HEK293 (cell line): ENCODE measurements around the gene PSD4.

Experiments
- ZBTB21 ChIP-seq: fragments of 450-650 bp; formaldehyde crosslinking; IDR thresholded peaks from 2 replicates; pipeline ENCODE4 v1.5.1; 2017; ENCODE audit warnings: missing biosample characterization, missing genetic modification characterization
- ZNF10 ChIP-seq: fragments of 450-650 bp; formaldehyde crosslinking; IDR thresholded peaks from 2 replicates; pipeline ENCODE4 v1.5.1; 2017; ENCODE audit warnings: missing biosample characterization, missing genetic modification characterization
- ZNF146 ChIP-seq: fragments of 450-650 bp; formaldehyde crosslinking; IDR thresholded peaks from 2 replicates; pipeline ENCODE4 v1.5.1; 2016; ENCODE audit warnings: missing biosample characterization, missing genetic modification characterization
- ZNF157 ChIP-seq: fragments of 450-650 bp; formaldehyde crosslinking; IDR thresholded peaks from 2 replicates; pipeline ENCODE4 v1.5.1; 2016; ENCODE audit warnings: missing biosample characterization, missing genetic modification characterization
- ZNF16 ChIP-seq: fragments of 450-650 bp; formaldehyde crosslinking; IDR thresholded peaks from 2 replicates; pipeline ENCODE4 v1.5.1; 2016; ENCODE audit warnings: low read depth, missing biosample characterization, missing genetic modification characterization
- ZNF24 ChIP-seq: fragments of 450-650 bp; formaldehyde crosslinking; IDR thresholded peaks from 2 replicates; pipeline ENCODE4 v1.5.1; 2016; ENCODE audit warnings: missing biosample characterization, missing genetic modification characterization
- ZNF416 ChIP-seq: fragments of 450-650 bp; formaldehyde crosslinking; IDR thresholded peaks from 2 replicates; pipeline ENCODE4 v1.5.1; 2016; ENCODE audit warnings: missing biosample characterization, missing genetic modification characterization
- ZNF701 ChIP-seq: fragments of 450-650 bp; formaldehyde crosslinking; IDR thresholded peaks from 2 replicates; pipeline ENCODE4 v1.5.1; 2016; ENCODE audit warnings: missing biosample characterization, missing genetic modification characterization
- ZNF707 ChIP-seq: fragments of 450-650 bp; formaldehyde crosslinking; IDR thresholded peaks from 2 replicates; pipeline ENCODE4 v1.5.1; 2016; ENCODE audit warnings: missing biosample characterization, missing genetic modification characterization
- ZNF747 ChIP-seq: fragments of 450-650 bp; formaldehyde crosslinking; IDR thresholded peaks from 2 replicates; pipeline ENCODE4 v1.5.1; 2016; ENCODE audit warnings: missing biosample characterization, missing genetic modification characterization
- ZSCAN16 ChIP-seq: fragments of 450-650 bp; formaldehyde crosslinking; IDR thresholded peaks from 2 replicates; pipeline ENCODE4 v1.5.1; 2016; ENCODE audit warnings: missing biosample characterization, missing genetic modification characterization
- TF ChIP-seq, protein P1 (sequence below): fragments of 450-650 bp; formaldehyde crosslinking; IDR thresholded peaks from 2 replicates; pipeline ENCODE4 v1.5.1; 2016; ENCODE audit warnings: missing biosample characterization, missing genetic modification characterization
- TF ChIP-seq, protein P2 (sequence below): fragments of 450-650 bp; formaldehyde crosslinking; IDR thresholded peaks from 2 replicates; pipeline ENCODE4 v1.5.1; 2016; ENCODE audit warnings: missing biosample characterization, missing genetic modification characterization
- TF ChIP-seq, protein P3 (sequence below): fragments of 450-650 bp; formaldehyde crosslinking; IDR thresholded peaks from 2 replicates; pipeline ENCODE4 v1.5.1; 2016; ENCODE audit warnings: missing biosample characterization, missing genetic modification characterization, low read depth

DNA sequence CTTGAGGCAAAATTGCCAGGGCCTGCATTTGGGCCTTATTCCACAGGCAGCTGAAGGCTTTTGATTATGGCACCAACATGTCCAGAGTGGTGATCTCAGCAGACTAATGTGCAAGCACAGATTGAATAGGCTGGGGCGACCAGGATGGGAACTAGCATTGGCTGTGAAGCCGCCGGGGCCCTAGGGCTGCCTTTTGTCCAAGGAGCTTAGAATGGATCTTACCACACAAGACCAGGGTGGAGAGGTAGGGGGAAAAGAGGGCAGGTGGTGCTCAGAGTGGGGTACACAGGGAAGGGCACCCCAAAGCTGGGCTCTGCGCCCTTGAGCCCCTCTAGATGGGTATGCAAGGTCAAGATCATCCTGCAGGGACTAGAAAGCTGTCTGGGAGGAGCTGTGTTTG is 23.1 kb downstream of the PSD4 start:
- TF ChIP-seq, protein P1, sequence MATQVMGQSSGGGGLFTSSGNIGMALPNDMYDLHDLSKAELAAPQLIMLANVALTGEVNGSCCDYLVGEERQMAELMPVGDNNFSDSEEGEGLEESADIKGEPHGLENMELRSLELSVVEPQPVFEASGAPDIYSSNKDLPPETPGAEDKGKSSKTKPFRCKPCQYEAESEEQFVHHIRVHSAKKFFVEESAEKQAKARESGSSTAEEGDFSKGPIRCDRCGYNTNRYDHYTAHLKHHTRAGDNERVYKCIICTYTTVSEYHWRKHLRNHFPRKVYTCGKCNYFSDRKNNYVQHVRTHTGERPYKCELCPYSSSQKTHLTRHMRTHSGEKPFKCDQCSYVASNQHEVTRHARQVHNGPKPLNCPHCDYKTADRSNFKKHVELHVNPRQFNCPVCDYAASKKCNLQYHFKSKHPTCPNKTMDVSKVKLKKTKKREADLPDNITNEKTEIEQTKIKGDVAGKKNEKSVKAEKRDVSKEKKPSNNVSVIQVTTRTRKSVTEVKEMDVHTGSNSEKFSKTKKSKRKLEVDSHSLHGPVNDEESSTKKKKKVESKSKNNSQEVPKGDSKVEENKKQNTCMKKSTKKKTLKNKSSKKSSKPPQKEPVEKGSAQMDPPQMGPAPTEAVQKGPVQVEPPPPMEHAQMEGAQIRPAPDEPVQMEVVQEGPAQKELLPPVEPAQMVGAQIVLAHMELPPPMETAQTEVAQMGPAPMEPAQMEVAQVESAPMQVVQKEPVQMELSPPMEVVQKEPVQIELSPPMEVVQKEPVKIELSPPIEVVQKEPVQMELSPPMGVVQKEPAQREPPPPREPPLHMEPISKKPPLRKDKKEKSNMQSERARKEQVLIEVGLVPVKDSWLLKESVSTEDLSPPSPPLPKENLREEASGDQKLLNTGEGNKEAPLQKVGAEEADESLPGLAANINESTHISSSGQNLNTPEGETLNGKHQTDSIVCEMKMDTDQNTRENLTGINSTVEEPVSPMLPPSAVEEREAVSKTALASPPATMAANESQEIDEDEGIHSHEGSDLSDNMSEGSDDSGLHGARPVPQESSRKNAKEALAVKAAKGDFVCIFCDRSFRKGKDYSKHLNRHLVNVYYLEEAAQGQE (tag by site-specific recombination) = no peak
- no peak for TF ChIP-seq ZNF16 (tag by site-specific recombination)
- no peak for TF ChIP-seq ZBTB21 (tag by site-specific recombination)
- TF ChIP-seq ZNF701 (tag by site-specific recombination) = no peak
- TF ChIP-seq, protein P2, sequence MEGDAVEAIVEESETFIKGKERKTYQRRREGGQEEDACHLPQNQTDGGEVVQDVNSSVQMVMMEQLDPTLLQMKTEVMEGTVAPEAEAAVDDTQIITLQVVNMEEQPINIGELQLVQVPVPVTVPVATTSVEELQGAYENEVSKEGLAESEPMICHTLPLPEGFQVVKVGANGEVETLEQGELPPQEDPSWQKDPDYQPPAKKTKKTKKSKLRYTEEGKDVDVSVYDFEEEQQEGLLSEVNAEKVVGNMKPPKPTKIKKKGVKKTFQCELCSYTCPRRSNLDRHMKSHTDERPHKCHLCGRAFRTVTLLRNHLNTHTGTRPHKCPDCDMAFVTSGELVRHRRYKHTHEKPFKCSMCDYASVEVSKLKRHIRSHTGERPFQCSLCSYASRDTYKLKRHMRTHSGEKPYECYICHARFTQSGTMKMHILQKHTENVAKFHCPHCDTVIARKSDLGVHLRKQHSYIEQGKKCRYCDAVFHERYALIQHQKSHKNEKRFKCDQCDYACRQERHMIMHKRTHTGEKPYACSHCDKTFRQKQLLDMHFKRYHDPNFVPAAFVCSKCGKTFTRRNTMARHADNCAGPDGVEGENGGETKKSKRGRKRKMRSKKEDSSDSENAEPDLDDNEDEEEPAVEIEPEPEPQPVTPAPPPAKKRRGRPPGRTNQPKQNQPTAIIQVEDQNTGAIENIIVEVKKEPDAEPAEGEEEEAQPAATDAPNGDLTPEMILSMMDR (tag by site-specific recombination) = no peak
- no peak for TF ChIP-seq ZNF416
- TF ChIP-seq ZNF10 = no peak
- TF ChIP-seq, protein P3, sequence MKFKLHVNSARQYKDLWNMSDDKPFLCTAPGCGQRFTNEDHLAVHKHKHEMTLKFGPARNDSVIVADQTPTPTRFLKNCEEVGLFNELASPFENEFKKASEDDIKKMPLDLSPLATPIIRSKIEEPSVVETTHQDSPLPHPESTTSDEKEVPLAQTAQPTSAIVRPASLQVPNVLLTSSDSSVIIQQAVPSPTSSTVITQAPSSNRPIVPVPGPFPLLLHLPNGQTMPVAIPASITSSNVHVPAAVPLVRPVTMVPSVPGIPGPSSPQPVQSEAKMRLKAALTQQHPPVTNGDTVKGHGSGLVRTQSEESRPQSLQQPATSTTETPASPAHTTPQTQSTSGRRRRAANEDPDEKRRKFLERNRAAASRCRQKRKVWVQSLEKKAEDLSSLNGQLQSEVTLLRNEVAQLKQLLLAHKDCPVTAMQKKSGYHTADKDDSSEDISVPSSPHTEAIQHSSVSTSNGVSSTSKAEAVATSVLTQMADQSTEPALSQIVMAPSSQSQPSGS (tag by site-specific recombination) = no peak
- no peak for TF ChIP-seq ZNF157 (tag by site-specific recombination)
- TF ChIP-seq ZNF707 (tag by site-specific recombination) = no peak
- TF ChIP-seq ZNF24 (tag by site-specific recombination) = no peak
- TF ChIP-seq ZNF747 (tag by site-specific recombination) = no peak
- TF ChIP-seq ZNF146 (tag by site-specific recombination) = no peak
- no peak for TF ChIP-seq ZSCAN16 (tag by site-specific recombination)
